GM12878 (cell line): ENCODE results near the gene CDYL2.

Experiments used
- CBX3 ChIP-seq: fragments of 200-600 bp; sonication (generic); IDR thresholded peaks from 2 replicates; pipeline ENCODE4 v1.6.1; 2016; ENCODE audit warnings: low read depth, borderline replicate concordance
- CEBPB ChIP-seq, 2 experiments: fragments of 150-350 bp in 1 of 2; IDR thresholded peaks; 2 replicates each; pipeline ENCODE4 v1.6.1; 2012 to 2014; ENCODE audit warnings: low read depth in 2 of 2, low read length in 2 of 2, borderline replicate concordance in 1 of 2, inconsistent platforms in 1 of 2
- CHD2 ChIP-seq: IDR thresholded peaks from 2 replicates; pipeline ENCODE4 v1.6.1; 2011; ENCODE audit warnings: low read depth, low read length, improper control_type of control experiment, borderline replicate concordance
- CTCF ChIP-seq, 3 experiments: IDR thresholded peaks in 2 of 3; conservative IDR thresholded peaks in 1 of 3; 2 replicates each; pipeline ENCODE4 v1.5.1; 2011; ENCODE audit warnings: low read depth in 3 of 3, low read length in 3 of 3, mild to moderate bottlenecking in 3 of 3, control low read depth in 2 of 3, moderate library complexity in 2 of 3, inconsistent platforms in 1 of 3, mixed read lengths in 1 of 3; ENCODE audit not compliant: control insufficient read depth in 2 of 3, insufficient read depth in 1 of 3; ENCODE audit errors: extremely low read depth in 1 of 3
- GABPA ChIP-seq: IDR thresholded peaks from 2 replicates; pipeline ENCODE4 v1.6.1; 2014; ENCODE audit warnings: antibody characterized with exemption, low read depth, mild to moderate bottlenecking, inconsistent platforms
- HCFC1 ChIP-seq: fragments of 150-350 bp; IDR thresholded peaks from 2 replicates; pipeline ENCODE4 v1.6.1; 2014; ENCODE audit warnings: low read length
- POLR2A ChIP-seq: IDR thresholded peaks from 2 replicates; pipeline ENCODE4 v1.6.1; 2011; ENCODE audit warnings: low read depth, mild to moderate bottlenecking, low read length
- POLR2AphosphoS5 ChIP-seq: IDR thresholded peaks from 2 replicates; pipeline ENCODE4 v1.6.1; 2011; ENCODE audit warnings: mild to moderate bottlenecking, low read length, inconsistent platforms
- USF2 ChIP-seq: IDR thresholded peaks from 2 replicates; pipeline ENCODE4 v1.6.1; 2011; ENCODE audit warnings: low read depth, low read length, improper control_type of control experiment, borderline replicate concordance

- TF ChIP-seq POLR2AphosphoS5 (no peak), USF2 (no peak), GABPA (no peak), CHD2 (no peak), POLR2A (no peak), HCFC1 (no peak), CTCF (IDR thresholded peaks at IDR 0.05 in 2 of 3, conservative IDR thresholded peaks at IDR 0.05 in 1 of 3; ENCODE audit: control insufficient read depth in 2 of 3, extremely low read depth in 1 of 3, insufficient read depth in 1 of 3, low read depth in 3 of 3, low read length in 3 of 3) (no peak), CBX3 (no peak), CEBPB (IDR thresholded peaks at IDR 0.05; ENCODE audit: borderline replicate concordance in 1 of 2, low read depth in 2 of 2, low read length in 2 of 2) (no peak)
Observed at GRCh38 chr16:80746231-80746630, 58.2 kb downstream of the CDYL2 start.
